HG02885 (cell line): ENCODE data around the gene HNRNPM.

ENCODE experiments used
- ATAC-seq: cut with Tn5 transposase; IDR thresholded peaks from one replicate; pipeline ENCODE4 v1.9.1; 2021; ENCODE audit warnings: mild to moderate bottlenecking; ENCODE audit not compliant: unreplicated experiment, poor library complexity

HNRNPM gene

DNA sequence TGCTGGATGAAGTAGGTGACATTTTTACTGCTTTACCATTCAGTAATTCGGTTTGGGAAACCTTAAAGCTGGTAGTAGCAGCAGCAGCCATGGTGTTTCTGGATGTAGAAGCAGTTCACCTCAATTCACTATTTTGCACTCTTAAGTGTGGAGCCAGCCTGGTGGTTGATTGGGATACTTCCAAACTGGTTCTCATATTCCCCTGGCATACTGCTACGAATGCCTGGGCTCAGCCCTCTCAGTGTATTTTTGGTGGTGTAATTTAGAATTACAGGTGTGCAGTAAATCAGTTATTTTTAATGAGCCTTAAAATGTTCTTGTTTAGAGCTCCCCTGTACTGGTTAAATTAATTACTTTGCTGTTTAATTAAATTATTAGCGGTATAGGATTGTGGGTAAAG, 12.4 kb downstream of the HNRNPM start:
- no peak for ATAC-seq

GRCh38 chr19:8457827-8458226, 13.1 kb downstream of the HNRNPM start:
- no peak for ATAC-seq

DNA sequence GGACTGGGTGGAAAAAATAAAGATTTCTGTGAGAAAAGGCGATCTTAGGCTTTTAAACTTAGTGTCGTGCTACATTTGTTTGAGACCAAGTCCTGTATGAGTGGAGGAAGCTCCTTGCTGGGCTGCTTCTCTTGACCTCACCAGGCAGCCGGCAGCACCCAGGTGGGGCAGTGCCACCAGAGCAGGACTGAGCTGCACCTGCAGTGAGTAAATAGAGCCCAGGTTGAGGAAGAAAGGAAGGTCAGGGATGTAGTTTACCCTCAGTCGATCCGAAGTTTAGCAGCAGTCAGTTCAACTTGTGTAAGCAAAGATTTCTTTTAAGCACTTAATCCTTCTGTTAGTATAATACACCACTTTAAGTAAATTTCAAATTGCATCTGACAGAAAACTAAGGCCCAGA, 13.6 kb downstream of the HNRNPM start:
- ATAC-seq = no peak

- ATAC-seq = no peak
These were observed 14.3 kb downstream of the HNRNPM start for GRCh38 chr19:8459095-8459494.

GRCh38 chr19:8459520-8460270, 14.9 kb downstream of the HNRNPM start:
- no peak for ATAC-seq

DNA sequence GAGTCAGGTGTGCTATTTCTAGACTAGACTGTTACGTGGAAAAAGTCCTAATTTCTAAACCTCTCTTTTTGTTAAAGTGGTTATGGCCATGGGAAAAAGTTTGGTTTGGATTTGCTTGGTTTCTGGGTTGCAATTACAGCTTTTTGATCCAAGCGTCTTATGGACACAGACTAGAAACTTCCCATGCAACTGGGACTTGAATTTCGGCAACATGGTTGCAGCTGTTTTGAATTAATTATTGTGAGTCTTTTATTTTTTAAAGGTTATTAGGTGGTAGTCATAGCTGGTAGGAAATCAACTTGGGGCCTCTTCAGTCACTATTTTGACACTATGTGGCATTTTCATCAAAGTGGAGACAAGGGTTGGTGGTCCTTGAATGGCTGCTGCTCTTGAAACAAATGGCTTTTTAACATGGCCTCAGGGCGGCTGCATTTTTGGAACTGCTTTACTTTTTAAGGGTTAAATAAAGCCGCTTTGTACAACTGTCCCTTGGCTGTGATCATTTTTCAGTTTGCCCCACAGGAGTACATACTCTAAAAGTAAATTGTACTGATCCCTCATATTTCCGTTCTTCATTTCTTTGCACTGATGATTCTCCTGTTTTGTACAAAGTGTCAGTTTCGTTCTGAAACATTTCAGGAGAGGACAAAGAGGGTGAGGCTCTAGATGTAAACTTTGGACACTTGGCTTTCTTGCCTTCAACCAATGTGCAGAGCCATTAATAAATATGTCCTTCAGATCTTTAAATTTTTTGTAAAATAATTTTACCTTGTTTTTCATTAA, 15.9 kb downstream of the HNRNPM start:
- ATAC-seq = no peak

DNA sequence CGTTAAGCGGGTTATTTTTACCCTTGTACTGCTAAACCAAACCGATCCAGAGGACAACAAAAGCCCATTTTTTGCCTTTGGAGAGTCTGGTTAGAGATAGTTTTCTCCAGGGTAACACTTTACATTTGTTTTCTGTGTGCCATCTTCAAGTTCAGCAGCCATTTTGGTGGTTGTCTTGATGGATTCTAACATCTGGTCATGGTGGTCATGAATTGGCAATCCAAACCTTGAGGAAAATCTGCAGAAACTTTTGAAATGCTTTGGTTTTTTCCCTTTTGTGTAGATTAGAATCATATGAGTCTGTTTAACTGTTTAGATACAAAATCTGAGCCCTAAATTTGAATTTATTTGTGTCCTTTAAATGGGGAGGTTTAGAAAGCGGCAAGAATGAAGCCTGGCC, 16.6 kb downstream of the HNRNPM start:
- ATAC-seq = no peak

DNA sequence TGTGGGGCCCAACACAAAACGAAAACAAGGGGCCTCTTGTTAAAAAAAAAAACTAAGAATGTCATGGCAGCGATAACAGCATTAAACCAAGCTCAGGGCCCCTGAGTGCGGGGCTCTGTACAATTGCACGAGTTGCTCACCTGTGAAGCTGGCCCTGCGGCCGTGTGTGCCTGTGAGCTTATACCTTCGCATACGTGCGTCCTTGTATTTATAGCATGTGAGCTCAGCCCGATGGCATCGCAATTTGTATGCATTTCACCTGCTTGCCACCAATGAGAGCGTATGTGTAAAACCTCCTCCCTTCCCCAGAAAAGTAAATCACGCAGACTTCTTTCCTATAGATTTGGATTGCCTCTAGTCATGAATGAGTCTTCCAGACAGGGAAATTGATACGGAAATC, 17.1 kb downstream of the HNRNPM start:
- ATAC-seq = no peak

DNA sequence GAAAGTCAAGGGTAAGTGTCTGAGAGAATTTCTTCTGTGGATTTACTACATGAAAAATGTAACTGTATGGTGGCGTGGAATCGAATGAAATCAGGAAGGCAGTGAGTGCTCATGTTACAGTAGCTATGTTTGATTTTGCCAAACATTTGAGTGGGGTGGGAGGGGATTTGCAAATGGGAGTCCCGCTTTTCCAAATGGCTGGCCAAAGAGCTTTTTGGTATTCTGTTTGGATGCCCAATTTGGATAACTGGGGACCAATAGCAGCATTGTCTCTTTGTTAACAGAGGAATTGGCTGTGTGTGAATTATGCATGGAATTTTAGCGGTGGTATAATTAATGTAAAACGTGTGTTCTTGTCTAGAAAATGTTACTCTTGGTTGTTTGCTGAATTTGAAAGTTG, 17.8 kb downstream of the HNRNPM start:
- no peak for ATAC-seq

GRCh38 chr19:8463365-8463764, 18.6 kb downstream of the HNRNPM start:
- ATAC-seq = no peak

DNA sequence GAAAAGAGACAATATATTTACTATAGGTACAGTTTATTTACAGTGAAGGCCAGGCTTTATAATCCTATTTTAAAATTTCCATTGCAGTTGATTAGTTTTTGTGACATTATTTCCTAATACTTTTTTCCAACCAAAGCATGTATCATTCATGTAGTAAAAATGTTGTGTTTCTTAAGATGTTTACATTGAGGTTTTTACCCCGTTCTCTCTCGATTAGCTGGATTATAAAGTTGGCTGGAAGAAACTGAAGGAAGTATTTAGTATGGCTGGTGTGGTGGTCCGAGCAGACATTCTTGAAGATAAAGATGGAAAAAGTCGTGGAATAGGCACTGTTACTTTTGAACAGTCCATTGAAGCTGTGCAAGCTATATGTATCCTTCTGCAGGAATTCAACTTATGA, 21.2 kb downstream of the HNRNPM start:
- ATAC-seq = no peak

DNA sequence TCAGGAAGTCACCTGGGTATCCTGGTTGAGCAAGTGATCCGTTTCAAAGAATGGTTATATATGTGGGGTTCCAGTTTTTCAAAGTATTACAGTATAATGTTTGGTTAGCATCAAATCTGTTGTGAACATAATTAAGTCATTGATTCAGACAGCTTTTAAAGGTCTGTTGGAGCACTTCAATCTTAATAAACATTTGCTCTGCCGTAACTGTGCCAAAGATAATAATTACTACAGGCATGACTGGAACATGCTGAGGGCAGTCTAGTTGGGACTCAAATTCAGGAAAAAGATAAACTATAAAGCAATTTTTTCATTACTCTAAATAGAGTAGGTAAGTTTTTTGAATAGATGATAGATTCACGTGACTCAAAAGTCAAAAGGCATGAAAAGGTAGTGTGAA, 23.3 kb downstream of the HNRNPM start:
- ATAC-seq = no peak

DNA sequence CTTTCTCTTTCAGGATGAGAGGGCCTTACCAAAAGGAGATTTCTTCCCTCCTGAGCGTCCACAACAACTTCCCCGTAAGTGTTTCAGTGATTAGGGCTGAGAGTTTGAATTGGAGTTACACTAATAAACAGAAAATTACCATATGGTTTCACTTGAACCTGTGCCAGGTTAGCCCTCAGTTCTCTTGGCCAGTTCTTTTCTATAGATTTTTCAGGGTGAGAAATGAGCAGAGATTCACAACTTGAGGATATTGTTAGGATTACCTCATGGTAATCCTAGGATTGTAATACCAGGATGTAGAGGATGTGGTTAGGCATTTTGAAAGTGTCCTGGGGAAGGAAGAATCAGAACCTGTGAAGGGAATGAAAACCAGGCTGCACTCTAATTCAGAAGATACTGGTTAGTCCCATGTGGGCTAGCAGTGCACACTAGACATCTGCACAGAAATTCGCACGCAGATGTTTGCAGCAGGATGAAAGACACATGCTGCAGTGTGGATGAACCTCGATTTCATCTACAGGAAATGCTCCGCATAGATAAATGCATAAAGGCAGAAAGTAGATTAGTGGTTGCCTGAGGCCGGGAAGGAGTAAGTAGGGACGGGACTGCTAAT, 24.1 kb downstream of the HNRNPM start:
- no peak for ATAC-seq

DNA sequence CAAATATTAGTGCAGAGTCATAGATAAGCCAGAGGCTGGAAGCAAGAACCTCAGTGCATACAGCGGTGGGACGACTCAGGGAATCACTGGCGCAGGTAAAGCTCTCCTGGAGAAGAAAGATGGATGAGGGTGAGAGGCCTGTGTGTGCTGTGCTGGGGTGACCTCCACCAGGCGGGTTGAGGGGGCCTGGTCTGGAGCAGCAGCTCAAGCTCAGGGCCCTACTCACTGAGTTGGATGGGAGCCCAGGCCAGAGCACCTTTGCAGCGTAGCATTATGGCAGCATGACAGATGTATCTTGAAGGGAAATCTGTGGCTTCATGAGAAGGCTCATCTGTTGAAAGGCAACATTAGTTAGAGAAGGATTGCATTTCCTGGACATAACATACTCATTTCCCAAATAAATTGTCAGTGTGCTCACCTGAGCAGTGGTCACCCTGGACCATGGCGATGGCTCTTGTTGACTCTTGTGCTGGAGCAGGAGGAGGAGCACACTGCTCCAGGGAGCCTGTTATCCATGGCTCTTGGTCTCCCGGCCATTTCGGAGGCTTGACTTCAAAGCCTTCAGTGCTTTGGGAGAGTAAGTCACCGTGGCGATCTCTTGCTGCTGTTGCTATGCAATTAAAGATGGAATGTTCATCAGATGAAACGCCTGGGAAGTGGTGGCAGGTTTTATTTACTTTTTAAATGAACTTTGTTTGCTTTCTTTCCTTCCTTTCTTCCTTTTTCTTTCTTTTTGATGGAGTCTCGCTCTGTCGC, 25.0 kb downstream of the HNRNPM start:
- no peak for ATAC-seq

- ATAC-seq = peak; percentile 63
These were observed 29.1 kb downstream of the HNRNPM start for GRCh38 chr19:8473648-8474476.

GRCh38 chr19:8475005-8475404, 30.2 kb downstream of the HNRNPM start:
- no peak for ATAC-seq

DNA sequence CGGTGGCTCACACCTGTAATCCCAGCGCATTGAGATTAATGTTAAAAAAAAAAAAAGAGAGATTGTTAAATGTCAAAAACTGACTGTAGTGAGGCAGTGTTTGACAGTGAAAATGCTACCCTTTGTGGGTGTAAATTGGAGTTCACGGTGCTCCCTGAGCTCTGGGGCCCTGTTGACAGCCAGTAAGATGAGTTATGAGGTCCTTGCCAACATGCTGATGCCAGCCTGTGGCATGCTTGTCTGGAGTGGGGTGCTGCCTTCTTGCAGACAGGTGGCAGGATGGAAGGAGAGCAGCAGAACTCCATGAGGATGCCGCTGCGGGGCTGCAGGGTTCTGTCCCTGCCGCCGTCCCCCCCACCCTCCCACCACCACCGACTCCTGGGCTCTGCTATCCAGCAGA, 31.7 kb downstream of the HNRNPM start:
- ATAC-seq = no peak

- no peak for ATAC-seq
These were observed 33.1 kb downstream of the HNRNPM start for GRCh38 chr19:8477889-8478288.

- no peak for ATAC-seq
These were observed 33.8 kb downstream of the HNRNPM start for GRCh38 chr19:8478598-8478997.

DNA sequence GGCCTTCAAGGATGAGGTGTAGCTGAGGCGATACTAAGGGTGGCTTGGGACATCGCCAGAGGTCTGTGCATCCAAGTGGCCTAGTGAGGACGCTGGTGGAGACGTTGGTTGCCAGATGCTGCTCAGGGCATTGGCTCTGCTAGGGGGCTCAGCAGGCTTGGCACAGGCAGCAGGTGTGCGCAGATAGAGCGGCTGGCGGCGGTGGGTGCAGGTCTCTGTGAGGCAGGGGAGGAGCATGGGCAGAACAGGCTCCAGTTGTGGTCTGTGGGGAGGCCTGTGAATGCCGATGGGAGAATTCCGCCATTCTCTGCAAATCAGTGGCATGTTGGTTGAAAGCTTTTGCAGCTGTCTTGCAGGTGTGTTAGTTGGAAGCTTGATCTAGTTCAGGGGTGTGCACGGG, 36.4 kb downstream of the HNRNPM start:
- no peak for ATAC-seq
